ENCODE measurements around the gene PLCB1. TPM values are rescaled to one million over a fixed set of nuclear protein-coding genes. Genes with fewer than 3 reads are reported as not detected.

The PLCB1 gene
- total and polyA plus RNA-seq, 2 experiments from 2014 or later: 14.9 to 20.7 TPM

- TF ChIP-seq EZH2 (IDR thresholded peaks at IDR 0.05; ENCODE audit: low read depth, unreplicated experiment): no peak
- TF ChIP-seq NANOG (IDR thresholded peaks at IDR 0.05; ENCODE audit: borderline replicate concordance): no peak
- no peak for TF ChIP-seq CTCF (conservative IDR thresholded peaks at IDR 0.05; ENCODE audit: low read depth in 2 of 2)
These were observed 602.9 kb downstream of the PLCB1 start (continued) for GRCh38 chr20:8735014-8735413.

GRCh38 chr20:8735674-8736073, 603.6 kb downstream of the PLCB1 start:
- Histone ChIP-seq H3K36me3 (ENCODE audit: insufficient read depth) (no peaks in the 10 kb centered on the region), H3K4me2 (no peak overlapping the region), H3K4me3 (no peak overlapping the region), H3K27ac (ENCODE audit: low read depth) (no peak overlapping the region), H3K79me2 (replicated peaks; ENCODE audit: insufficient read depth) (no peaks in the 10 kb centered on the region), H2AFZ (no peak overlapping the region), H3K9me2 (ENCODE audit: insufficient read depth) (0 out of 2 replicates have a peak, but pooled peaks cover 4% of the 10 kb centered on the region), H4K20me1 (replicated peaks; ENCODE audit: insufficient read depth) (no peaks in the 10 kb centered on the region), H3F3A (replicated peaks; ENCODE audit: low read depth) (no peaks in the 10 kb centered on the region), H3K4me1 (ENCODE audit: insufficient read depth) (no peaks in the 10 kb centered on the region), H3K27me3 (ENCODE audit: insufficient read depth) (no peaks in the 10 kb centered on the region)
- no peaks in the 10 kb centered on the region for H3K4me1 Mint-ChIP-seq
- TF ChIP-seq CREB1 (CRISPR knock-in tag; IDR thresholded peaks at IDR 0.05; ENCODE audit: low read depth): no peak
- DNase-seq (ENCODE audit: low spot score) (no peak), ATAC-seq (no peak)
- no peak overlapping the region for H3K4me3 Mint-ChIP-seq
- H3K27ac Mint-ChIP-seq: no peak overlapping the region
- H3K36me3 Mint-ChIP-seq (ENCODE audit: low read depth): no peaks in the 10 kb centered on the region
- no peaks in the 10 kb centered on the region for H3K27me3 Mint-ChIP-seq (ENCODE audit: insufficient read depth, low read depth, poor library complexity)
- no peaks in the 10 kb centered on the region for H3K9me3 Mint-ChIP-seq

- no peak overlapping the region for H3K4me3 Mint-ChIP-seq
- H3K36me3 ChIP-seq (ENCODE audit: insufficient read depth): no peaks in the 10 kb centered on the region
- no peaks in the 10 kb centered on the region for H3K9me3 Mint-ChIP-seq
- no peaks in the 10 kb centered on the region for H3K27me3 Mint-ChIP-seq (ENCODE audit: insufficient read depth, low read depth, poor library complexity)
- H3K4me2 ChIP-seq: no peak overlapping the region
- no peaks in the 10 kb centered on the region for H3F3A ChIP-seq (replicated peaks; ENCODE audit: low read depth)
- no peak overlapping the region for H3K27ac ChIP-seq (ENCODE audit: low read depth)
- no peak overlapping the region for H3K4me3 ChIP-seq
- H3K9me2 ChIP-seq (ENCODE audit: insufficient read depth): 0 out of 2 replicates have a peak, but pooled peaks cover 6% of the 10 kb centered on the region
- no peaks in the 10 kb centered on the region for H4K20me1 ChIP-seq (replicated peaks; ENCODE audit: insufficient read depth)
- no peak overlapping the region for H3K27ac Mint-ChIP-seq
- no peak overlapping the region for H2AFZ ChIP-seq
- no peaks in the 10 kb centered on the region for H3K79me2 ChIP-seq (replicated peaks; ENCODE audit: insufficient read depth)
- no peaks in the 10 kb centered on the region for H3K36me3 Mint-ChIP-seq (ENCODE audit: low read depth)
- ATAC-seq (no peak), DNase-seq (ENCODE audit: low spot score) (no peak)
- H3K27me3 ChIP-seq (ENCODE audit: insufficient read depth): no peaks in the 10 kb centered on the region
- no peaks in the 10 kb centered on the region for H3K4me1 ChIP-seq (ENCODE audit: insufficient read depth)
- no peaks in the 10 kb centered on the region for H3K4me1 Mint-ChIP-seq
- no peak for TF ChIP-seq NANOG (IDR thresholded peaks at IDR 0.05; ENCODE audit: borderline replicate concordance)
- no peak for TF ChIP-seq EZH2phosphoT487 (IDR thresholded peaks at IDR 0.05; ENCODE audit: unreplicated experiment)
- no peak for TF ChIP-seq CREB1 (CRISPR knock-in tag; IDR thresholded peaks at IDR 0.05; ENCODE audit: low read depth)
- TF ChIP-seq ETS1 (IDR thresholded peaks at IDR 0.05): no peak
- TF ChIP-seq ZNF462 (CRISPR knock-in tag; IDR thresholded peaks at IDR 0.05): no peak
- TF ChIP-seq EZH2 (IDR thresholded peaks at IDR 0.05; ENCODE audit: low read depth, unreplicated experiment): no peak
- TF ChIP-seq JUNB (IDR thresholded peaks at IDR 0.05; ENCODE audit: unreplicated experiment): no peak
These were observed 608.2 kb downstream of the PLCB1 start for GRCh38 chr20:8740265-8740664.
